Activated naive CD8-positive, alpha-beta T cell treated with anti-CD3 and anti-CD28 coated beads, Interleukin-2, amount 10 ng/mL, durations not matched to agents 7 days and 5 days (primary cell): Measurements from ENCODE around the gene ACOX3. TPM values are rescaled to one million over a fixed set of nuclear protein-coding genes. Genes with fewer than 3 reads are reported as not detected.
A peak's percentile ranks its signal among the peaks of the same experiment; 100 is the strongest.

Source experiments
- ATAC-seq: fragments of 150-1000 bp; cut with Tn5 transposase; one replicate; pipeline ENCODE4 v1.10.0; 2021; ENCODE audit warnings: low read depth, moderate library complexity
- POLR2A ChIA-PET: fragments of 350-600 bp; sonication (Branson Sonifier 250); formaldehyde crosslinking; loops from one replicate; lab custom pipeline; 2021; ENCODE audit warnings: antibody characterized with exemption; lab: Charles Lee
- DNase-seq: peaks from one replicate; pipeline ENCODE4 v3.0.0; 2021
- H3K27ac Mint-ChIP-seq: one replicate; pipeline ENCODE4 v1.8.0; 2022; ENCODE audit warnings: mild to moderate bottlenecking, mixed read lengths
- H3K27me3 Mint-ChIP-seq: one replicate; pipeline ENCODE4 v1.8.0; 2022; ENCODE audit warnings: mild to moderate bottlenecking, moderate library complexity, mixed read lengths
- H3K36me3 Mint-ChIP-seq: one replicate; pipeline ENCODE4 v1.8.0; 2021; ENCODE audit warnings: mild to moderate bottlenecking, mixed read lengths
- H3K4me1 Mint-ChIP-seq: one replicate; pipeline ENCODE4 v1.8.0; 2021; ENCODE audit warnings: mixed read lengths
- H3K4me3 Mint-ChIP-seq: one replicate; pipeline ENCODE4 v1.8.0; 2022; ENCODE audit warnings: mild to moderate bottlenecking, moderate library complexity, mixed read lengths
- H3K9me3 Mint-ChIP-seq: one replicate; pipeline ENCODE4 v1.8.0; 2021; ENCODE audit warnings: mixed read lengths
- total RNA-seq, 2 experiments: library from RNA; stranded (reverse); gene quantifications; one replicate each; pipeline ENCODE4 v1.2.3, GENCODE V29; 2021

ACOX3 gene
- total RNA-seq, 2 experiments from 2014 or later: 15.2 to 16.6 TPM

GRCh38 chr4:8381814-8382581 is 58.5 kb downstream of the ACOX3 start:
- H3K27me3 Mint-ChIP-seq: no peaks in the 10 kb centered on the region
- no peaks in the 10 kb centered on the region for H3K36me3 Mint-ChIP-seq
- H3K4me3 Mint-ChIP-seq: no peak overlapping the region
- H3K9me3 Mint-ChIP-seq: no peaks in the 10 kb centered on the region
- ATAC-seq (no peak), DNase-seq (no peak)
- H3K27ac Mint-ChIP-seq: no peak overlapping the region
- POLR2A ChIA-PET: no interaction called here
- no peaks in the 10 kb centered on the region for H3K4me1 Mint-ChIP-seq

GRCh38 chr4:8380511-8381415 is 59.8 kb downstream of the ACOX3 start:
- no peaks in the 10 kb centered on the region for H3K4me1 Mint-ChIP-seq
- DNase-seq: no peak
- H3K9me3 Mint-ChIP-seq: no peaks in the 10 kb centered on the region
- POLR2A ChIA-PET: interaction anchor here (0.5 to 0.6 kb wide), 2 partner anchors 13 to 294 kb away, joined by 3 to 7 read pairs; no protein-coding TSS in a partner anchor
- ATAC-seq: no peak
- H3K4me3 Mint-ChIP-seq: no peak overlapping the region
- no peaks in the 10 kb centered on the region for H3K27me3 Mint-ChIP-seq
- no peak overlapping the region for H3K27ac Mint-ChIP-seq
- H3K36me3 Mint-ChIP-seq: no peaks in the 10 kb centered on the region

- Mint-ChIP-seq H3K4me1 (no peaks in the 10 kb centered on the region), H3K9me3 (no peaks in the 10 kb centered on the region), H3K27me3 (no peaks in the 10 kb centered on the region), H3K4me3 (no peak overlapping the region), H3K36me3 (no peaks in the 10 kb centered on the region), H3K27ac (no peak overlapping the region)
- peak; percentile 5 for DNase-seq
- POLR2A ChIA-PET: interaction anchor here (0.5 to 0.6 kb wide), 2 partner anchors 12 to 293 kb away, joined by 3 to 7 read pairs; no protein-coding TSS in a partner anchor
- no peak for ATAC-seq
Measured at GRCh38 chr4:8379771-8380170, 60.8 kb downstream of the ACOX3 start.

- Mint-ChIP-seq H3K4me3 (no peak overlapping the region), H3K36me3 (no peaks in the 10 kb centered on the region), H3K4me1 (no peaks in the 10 kb centered on the region), H3K27ac (no peak overlapping the region), H3K9me3 (no peaks in the 10 kb centered on the region), H3K27me3 (no peaks in the 10 kb centered on the region)
- POLR2A ChIA-PET: no interaction called here
- DNase-seq: no peak
- ATAC-seq: no peak
Measured at GRCh38 chr4:8379281-8379680, 61.2 kb downstream of the ACOX3 start.

GRCh38 chr4:8378776-8379175 is 61.7 kb downstream of the ACOX3 start:
- no peaks in the 10 kb centered on the region for H3K9me3 Mint-ChIP-seq
- H3K27ac Mint-ChIP-seq: no peak overlapping the region
- no peak for ATAC-seq
- no peaks in the 10 kb centered on the region for H3K36me3 Mint-ChIP-seq
- peak; percentile 2 for DNase-seq
- H3K4me1 Mint-ChIP-seq: no peaks in the 10 kb centered on the region
- no peak overlapping the region for H3K4me3 Mint-ChIP-seq
- H3K27me3 Mint-ChIP-seq: no peaks in the 10 kb centered on the region
- POLR2A ChIA-PET: no interaction called here

GRCh38 chr4:8378101-8378724 is 62.3 kb downstream of the ACOX3 start:
- POLR2A ChIA-PET: no interaction called here
- no peak for ATAC-seq
- peak; percentile 7 for DNase-seq
- Mint-ChIP-seq H3K4me1 (no peaks in the 10 kb centered on the region), H3K27me3 (no peaks in the 10 kb centered on the region), H3K36me3 (no peaks in the 10 kb centered on the region), H3K27ac (no peak overlapping the region), H3K4me3 (no peak overlapping the region), H3K9me3 (no peaks in the 10 kb centered on the region)

- Mint-ChIP-seq H3K27ac (no peak overlapping the region), H3K4me3 (no peak overlapping the region), H3K27me3 (no peaks in the 10 kb centered on the region), H3K36me3 (no peaks in the 10 kb centered on the region), H3K9me3 (no peaks in the 10 kb centered on the region), H3K4me1 (no peaks in the 10 kb centered on the region)
- POLR2A ChIA-PET: no interaction called here
- ATAC-seq (no peak), DNase-seq (peak; percentile 20)
Measured at GRCh38 chr4:8377103-8378075, 63.1 kb downstream of the ACOX3 start.

- no peak for ATAC-seq
- Mint-ChIP-seq H3K27me3 (no peaks in the 10 kb centered on the region), H3K36me3 (no peaks in the 10 kb centered on the region), H3K27ac (no peak overlapping the region), H3K9me3 (no peaks in the 10 kb centered on the region), H3K4me3 (no peak overlapping the region), H3K4me1 (no peaks in the 10 kb centered on the region)
- POLR2A ChIA-PET: no interaction called here
- peak; percentile 17 for DNase-seq
Measured at GRCh38 chr4:8376361-8377102, 64.0 kb downstream of the ACOX3 start.

- H3K36me3 Mint-ChIP-seq: no peaks in the 10 kb centered on the region
- no peaks in the 10 kb centered on the region for H3K9me3 Mint-ChIP-seq
- no peak for ATAC-seq
Measured at GRCh38 chr4:8374851-8375649, 65.5 kb downstream of the ACOX3 start.

GRCh38 chr4:8373973-8374545 is 66.5 kb downstream of the ACOX3 start:
- no peak for ATAC-seq
- Mint-ChIP-seq H3K27me3 (no peaks in the 10 kb centered on the region), H3K4me3 (no peak overlapping the region), H3K9me3 (no peaks in the 10 kb centered on the region), H3K36me3 (no peaks in the 10 kb centered on the region), H3K27ac (no peak overlapping the region), H3K4me1 (no peaks in the 10 kb centered on the region)
- no peak for DNase-seq
- POLR2A ChIA-PET: no interaction called here

More at GRCh38 chr4:8374851-8375649, 65.5 kb downstream of the ACOX3 start:
- Mint-ChIP-seq H3K27me3 (no peaks in the 10 kb centered on the region), H3K27ac (no peak overlapping the region), H3K4me1 (no peaks in the 10 kb centered on the region), H3K4me3 (no peak overlapping the region)
- no peak for DNase-seq
- POLR2A ChIA-PET: no interaction called here

- POLR2A ChIA-PET: no interaction called here
- H3K4me3 Mint-ChIP-seq: no peak overlapping the region
- H3K9me3 Mint-ChIP-seq: no peaks in the 10 kb centered on the region
- ATAC-seq: no peak
- H3K36me3 Mint-ChIP-seq: no peaks in the 10 kb centered on the region
- no peaks in the 10 kb centered on the region for H3K4me1 Mint-ChIP-seq
- H3K27me3 Mint-ChIP-seq: no peaks in the 10 kb centered on the region
- H3K27ac Mint-ChIP-seq: no peak overlapping the region
- no peak for DNase-seq
Measured at GRCh38 chr4:8373270-8373972, 67.1 kb downstream of the ACOX3 start.
